CD14-positive monocyte (primary cell): ENCODE results near the gene C5. TPM values are rescaled to one million over a fixed set of nuclear protein-coding genes. Genes with fewer than 3 reads are reported as not detected.
A peak's percentile ranks its signal among the peaks of the same experiment; 100 is the strongest.

ENCODE experiments used
- DNase-seq, 3 donors: peaks; one replicate each; pipeline ENCODE4 v3.0.0-alpha.2; 2011 to 2022
- H2AFZ ChIP-seq: 2 replicates; pipeline ENCODE4 v1.6.0; 2012; ENCODE audit warnings: mild to moderate bottlenecking, low read depth, low read length, inconsistent platforms; ENCODE audit not compliant: insufficient read depth, poor library complexity, severe bottlenecking
- H3K27ac ChIP-seq, 2 donors: 1 replicate in 1 of 2; 2 replicates in 1 of 2; pipeline ENCODE4 v1.5.1; 2012 to 2013; ENCODE audit warnings: low read length in 2 of 2, control low read depth in 1 of 2, inconsistent platforms in 1 of 2, low read depth in 1 of 2, mild to moderate bottlenecking in 1 of 2
- H3K27me3 ChIP-seq, 2 donors: one replicate each; pipeline versions ENCODE4 v1.6.0 to v1.6.1; 2011 to 2013; ENCODE audit warnings: low read length in 2 of 2; ENCODE audit not compliant: control insufficient read depth in 2 of 2, insufficient read depth in 2 of 2
- H3K36me3 ChIP-seq, 2 donors: replicated peaks in 1 of 2; 1 replicate in 1 of 2; 2 replicates in 1 of 2; pipeline versions ENCODE4 v1.5.1 to v1.6.1; 2012 to 2013; ENCODE audit warnings: low read length in 2 of 2, control low read depth in 1 of 2, inconsistent platforms in 1 of 2, mild to moderate bottlenecking in 1 of 2; ENCODE audit not compliant: insufficient read depth in 2 of 2, control insufficient read depth in 1 of 2
- H3K4me1 ChIP-seq, 2 donors: 1 replicate in 1 of 2; 2 replicates in 1 of 2; pipeline versions ENCODE4 v1.5.1 to v1.6.1; 2012 to 2013; ENCODE audit warnings: low read length in 2 of 2, control low read depth in 1 of 2, inconsistent platforms in 1 of 2, mild to moderate bottlenecking in 1 of 2, moderate library complexity in 1 of 2; ENCODE audit not compliant: insufficient read depth in 2 of 2, control insufficient read depth in 1 of 2
- H3K4me2 ChIP-seq: replicated peaks from 2 replicates; pipeline ENCODE3; 2012; ENCODE audit warnings: low read length, moderate library complexity, mild to moderate bottlenecking; ENCODE audit not compliant: poor library complexity, severe bottlenecking; ENCODE audit errors: extremely low read depth
- H3K4me3 ChIP-seq, 3 experiments: fragments of 200-600 bp in 1 of 3; sonication (generic) in 1 of 3; replicated peaks in 1 of 3; 1 replicate in 2 of 3; 2 replicates in 1 of 3; pipeline ENCODE4 v1.5.1; 2011 to 2013; ENCODE audit warnings: low read length in 3 of 3, mild to moderate bottlenecking in 3 of 3, control low read depth in 2 of 3, low read depth in 2 of 3, inconsistent platforms in 1 of 3, moderate library complexity in 1 of 3
- H3K79me2 ChIP-seq: 2 replicates; pipeline ENCODE4 v1.6.0; 2012; ENCODE audit warnings: mild to moderate bottlenecking, control low read depth, inconsistent platforms, low read length, moderate library complexity; ENCODE audit not compliant: insufficient read depth
- H3K9ac ChIP-seq: 2 replicates; pipeline ENCODE4 v1.6.0; 2017; ENCODE audit warnings: low read length, mild to moderate bottlenecking; ENCODE audit not compliant: insufficient read depth, poor library complexity, severe bottlenecking
- H3K9me3 ChIP-seq, 2 donors: replicated peaks in 1 of 2; 1 replicate in 1 of 2; 2 replicates in 1 of 2; pipeline versions ENCODE4 v1.5.1 to v1.6.1; 2012 to 2013; ENCODE audit warnings: low read length in 2 of 2, control low read depth in 1 of 2; ENCODE audit not compliant: control insufficient read depth in 1 of 2, insufficient read depth in 1 of 2
- H4K20me1 ChIP-seq: 2 replicates; pipeline ENCODE4 v1.6.0; 2012; ENCODE audit warnings: mild to moderate bottlenecking, low read length, control low read depth, moderate library complexity; ENCODE audit not compliant: insufficient read depth
- H3K27ac Mint-ChIP-seq, 7 donors: one replicate each; pipeline ENCODE4 v1.8.0; 2020; ENCODE audit warnings: mild to moderate bottlenecking in 7 of 7, mixed read lengths in 7 of 7, moderate library complexity in 6 of 7, inconsistent platforms in 2 of 7
- H3K27me3 Mint-ChIP-seq, 3 donors: one replicate each; pipeline ENCODE4 v1.8.0; 2021 to 2022; ENCODE audit warnings: low read depth in 3 of 3, mild to moderate bottlenecking in 3 of 3, mixed read lengths in 3 of 3, moderate library complexity in 3 of 3, inconsistent platforms in 1 of 3
- H3K36me3 Mint-ChIP-seq, 2 donors: one replicate each; pipeline ENCODE4 v1.8.0; 2020; ENCODE audit warnings: mixed read lengths in 2 of 2, inconsistent platforms in 1 of 2, mild to moderate bottlenecking in 1 of 2
- H3K4me1 Mint-ChIP-seq: one replicate; pipeline ENCODE4 v1.8.0; 2020; ENCODE audit warnings: mild to moderate bottlenecking, mixed read lengths
- H3K4me3 Mint-ChIP-seq, 2 donors: one replicate each; pipeline ENCODE4 v1.8.0; 2020; ENCODE audit warnings: mild to moderate bottlenecking in 2 of 2, mixed read lengths in 2 of 2, moderate library complexity in 1 of 2
- H3K9me3 Mint-ChIP-seq, 7 donors: one replicate each; pipeline ENCODE4 v1.8.0; 2020 to 2022; ENCODE audit warnings: mixed read lengths in 7 of 7, mild to moderate bottlenecking in 6 of 7, moderate library complexity in 6 of 7, inconsistent platforms in 2 of 7
- CTCF ChIP-seq: fragments of 200-600 bp; IDR thresholded peaks from one replicate; pipeline ENCODE4 v1.8.0; 2022; ENCODE audit warnings: antibody characterized with exemption, mild to moderate bottlenecking
- WGBS: methylation state at CpG from one replicate; pipeline ENCODE4 v1.1.5; 2013; ENCODE audit warnings: missing lambda C conversion rate; ENCODE audit not compliant: insufficient coverage; 5-methylcytosine and 5-hydroxymethylcytosine counted together
- intact Hi-C, 2 donors: fragments of 100-400 bp; cut with micrococcal nuclease; formaldehyde crosslinking; loops; one replicate each; pipeline versions ENCODE4 v1.15.0 to v1.15.1; 2023
- polyA plus RNA-seq, 3 donors: library from polyadenylated mRNA; depleted of rRNA in 1 of 3; unstranded in 2 of 3; stranded (reverse) in 1 of 3; fragments of 300-500 nt in 2 of 3; fragments of >200 nt in 1 of 3; fragmentation: Illumina TruSeq in 2 of 3; gene quantifications; 1 replicate in 2 of 3; 2 replicates in 1 of 3; pipeline ENCODE4 v1.2.3, GENCODE V29; 2012 to 2021

C5 gene
- polyA plus RNA-seq, 3 donors, result 0.66 to 3.5 (median 1.2) TPM

GRCh38 chr9:120923620-120924328 lies 126.3 kb downstream of the C5 start:
- H3K79me2 ChIP-seq, result peaks cover 5% of the 10 kb centered on the region
- no peak overlapping the region for H2AFZ ChIP-seq
- H3K36me3 ChIP-seq, result no peaks in the 10 kb centered on the region
- no peaks in the 10 kb centered on the region for H3K9me3 Mint-ChIP-seq
- no peak overlapping the region for H3K4me3 Mint-ChIP-seq
- no peak overlapping the region for H3K4me2 ChIP-seq
- no peak overlapping the region for H3K9ac ChIP-seq
- 97% methylated on average over 7 of the region's 11 CpGs for WGBS
- no peaks in the 10 kb centered on the region for H4K20me1 ChIP-seq
- H3K27me3 ChIP-seq, result no peaks in the 10 kb centered on the region
- DNase-seq, result no peak
- no peak for TF ChIP-seq CTCF
- intact Hi-C loops, result no loop called here
- H3K4me1 ChIP-seq, result peaks cover 30 to 36% of the 10 kb centered on the region in 2 donors
- no peak overlapping the region for H3K27ac ChIP-seq
- H3K4me3 ChIP-seq, result no peak overlapping the region
- peak overlapping the region in 2 of 7 donors; percentile 8 to 55 for H3K27ac Mint-ChIP-seq
- H3K4me1 Mint-ChIP-seq, result peaks cover 38% of the 10 kb centered on the region
- H3K9me3 ChIP-seq, result no peaks in the 10 kb centered on the region
- H3K27me3 Mint-ChIP-seq, result peaks cover 0 to 2% (median 0%) of the 10 kb centered on the region in 3 donors
- H3K36me3 Mint-ChIP-seq, result peaks cover 12 to 13% of the 10 kb centered on the region in 2 donors

- H3K4me3 Mint-ChIP-seq, result no peak overlapping the region
- no peaks in the 10 kb centered on the region for H3K36me3 ChIP-seq
- no peak overlapping the region for H2AFZ ChIP-seq
- no peaks in the 10 kb centered on the region for H3K27me3 Mint-ChIP-seq
- no peaks in the 10 kb centered on the region for H4K20me1 ChIP-seq
- peaks cover 10 to 13% of the 10 kb centered on the region in 2 donors for H3K36me3 Mint-ChIP-seq
- WGBS, result no CpG with 5 or more reads among the region's 7 CpGs
- intact Hi-C loops, result no loop called here
- H3K27me3 ChIP-seq, result no peaks in the 10 kb centered on the region
- peaks cover 20 to 24% of the 10 kb centered on the region in 2 donors for H3K4me1 ChIP-seq
- H3K4me3 ChIP-seq, result no peak overlapping the region
- H3K4me2 ChIP-seq, result no peak overlapping the region
- no peak overlapping the region for H3K27ac ChIP-seq
- H3K9me3 Mint-ChIP-seq, result peaks cover 0 to 2% (median under 1%) of the 10 kb centered on the region in 7 donors
- peak overlapping the region in 1 of 7 donors; percentile 3 for H3K27ac Mint-ChIP-seq
- H3K4me1 Mint-ChIP-seq, result peaks cover 29% of the 10 kb centered on the region
- H3K9ac ChIP-seq, result no peak overlapping the region
- DNase-seq, result no peak
- no peak for TF ChIP-seq CTCF
- no peaks in the 10 kb centered on the region for H3K9me3 ChIP-seq
- no peaks in the 10 kb centered on the region for H3K79me2 ChIP-seq
Measured at GRCh38 chr9:120922404-120923195, 127.5 kb downstream of the C5 start.
